ENCODE results near the gene PIP4K2A.

PIP4K2A gene

DNA sequence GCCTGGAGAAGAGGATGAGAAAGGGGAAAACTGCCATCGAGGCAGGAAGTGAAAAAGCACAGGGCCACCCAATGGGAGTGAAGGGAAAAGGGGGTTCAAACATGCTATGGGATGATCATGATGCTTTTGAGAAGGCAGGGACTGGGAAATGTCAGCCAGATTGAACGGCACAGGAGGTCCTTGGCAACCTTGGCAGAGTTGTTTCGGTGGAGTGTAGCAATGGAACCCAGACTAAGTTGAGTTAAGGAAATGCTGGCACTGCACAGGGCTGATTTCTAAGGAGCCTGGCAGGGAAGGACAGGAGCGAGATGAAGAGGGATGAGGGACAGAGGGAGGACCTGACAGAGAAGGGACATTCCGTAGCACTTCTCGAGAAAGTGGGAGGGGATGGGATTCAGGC, 101.4 kb downstream of the PIP4K2A start:
- Histone ChIP-seq H3K36me3 (ENCODE audit: insufficient read depth, low read length) (peaks cover 3% of the 10 kb centered on the region; the same call in 1 of the 2 replicates), H3K9me3 (ENCODE audit: control insufficient read depth, insufficient read depth, low read length) (no peaks in the 10 kb centered on the region; the same call in 1 of the 2 replicates), H3K9ac (ENCODE audit: low read depth, low read length) (no peak overlapping the region), H3K4me1 (ENCODE audit: insufficient read depth, low read length) (peaks cover 34% of the 10 kb centered on the region)

DNA sequence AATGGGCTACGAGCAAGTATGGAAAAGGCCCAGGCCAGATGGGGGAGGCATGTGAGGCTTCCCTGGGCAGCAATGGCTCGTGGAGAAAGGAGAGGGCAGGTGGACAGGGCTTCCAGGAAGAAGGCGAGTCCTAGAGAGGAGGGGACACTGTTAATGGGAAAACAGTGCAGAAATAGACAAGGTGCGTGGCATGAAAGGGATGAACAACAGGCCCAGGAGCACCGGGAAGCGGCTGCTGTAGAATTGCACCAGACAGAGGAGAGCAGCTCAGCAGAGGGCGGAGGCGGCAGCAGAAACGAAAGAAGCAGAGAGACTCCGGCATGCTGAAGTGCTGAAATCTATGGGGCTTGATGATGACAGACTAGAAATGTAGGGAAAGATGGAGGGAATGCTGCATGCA, 102.1 kb downstream of the PIP4K2A start:
- Histone ChIP-seq H3K36me3 (ENCODE audit: insufficient read depth, low read length) (peaks cover 3% of the 10 kb centered on the region; the same call in 1 of the 2 replicates), H3K9ac (ENCODE audit: low read depth, low read length) (no peak overlapping the region), H3K4me1 (ENCODE audit: insufficient read depth, low read length) (peaks cover 28% of the 10 kb centered on the region), H3K9me3 (ENCODE audit: control insufficient read depth, insufficient read depth, low read length) (no peaks in the 10 kb centered on the region; the same call in 1 of the 2 replicates)

DNA sequence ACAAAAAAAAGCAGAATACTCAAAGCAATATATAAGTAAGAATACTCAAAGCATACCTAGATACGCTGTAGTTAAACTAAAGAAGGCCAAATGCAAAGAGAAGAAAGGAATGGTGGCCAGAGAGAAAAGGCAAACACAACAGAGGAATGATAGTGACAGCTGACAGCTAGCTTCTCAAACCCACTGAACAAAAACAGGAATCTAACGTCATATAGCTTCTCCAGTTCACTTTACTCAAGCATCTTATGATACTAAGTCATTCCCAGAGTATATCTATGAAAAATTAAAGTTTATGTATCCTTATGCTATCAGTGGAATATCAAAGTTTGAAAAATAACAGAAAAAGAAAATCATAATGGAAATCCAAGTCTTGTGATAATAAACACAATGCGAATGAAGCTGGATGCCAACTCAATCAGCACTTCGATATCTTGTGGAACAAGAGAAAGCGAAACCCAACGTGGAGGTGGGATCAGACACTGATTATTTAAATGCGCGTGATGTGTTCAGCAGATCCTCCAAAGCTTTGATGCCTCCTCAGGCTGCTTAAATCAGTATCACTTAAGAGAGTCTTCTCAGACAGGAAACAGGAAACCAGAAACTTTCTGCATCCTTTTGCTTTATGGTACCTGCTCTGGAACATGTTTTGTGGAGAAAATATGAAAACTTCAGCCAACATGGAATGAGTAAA, 102.8 kb downstream of the PIP4K2A start:
- no peak overlapping the region for H3K9ac ChIP-seq (ENCODE audit: low read depth, low read length)
- H3K36me3 ChIP-seq (ENCODE audit: insufficient read depth, low read length), result peaks cover 3% of the 10 kb centered on the region; the same call in 1 of the 2 replicates
- peaks cover 26% of the 10 kb centered on the region for H3K4me1 ChIP-seq (ENCODE audit: insufficient read depth, low read length)
- H3K9me3 ChIP-seq (ENCODE audit: control insufficient read depth, insufficient read depth, low read length), result no peaks in the 10 kb centered on the region; the same call in 1 of the 2 replicates

DNA sequence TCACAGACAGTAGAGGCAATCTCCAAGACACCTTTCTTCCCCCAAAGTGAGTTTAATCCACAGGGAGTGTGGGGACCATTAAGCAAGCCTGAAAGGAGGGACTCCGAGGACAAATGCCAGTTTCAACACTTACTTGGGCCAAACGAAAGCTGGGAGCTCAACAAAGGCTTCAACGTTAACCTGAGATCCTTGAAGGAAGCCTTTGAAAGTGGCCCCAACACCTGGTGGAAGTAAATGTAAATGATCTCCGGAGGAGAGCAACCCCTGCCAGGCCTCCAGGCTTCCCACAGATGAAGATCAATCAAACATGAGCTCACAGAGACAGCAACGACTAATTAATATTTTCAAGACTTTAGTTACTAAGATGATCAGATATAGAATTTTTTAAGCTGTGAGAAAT, 103.8 kb downstream of the PIP4K2A start:
- peaks cover 18% of the 10 kb centered on the region for H3K4me1 ChIP-seq (ENCODE audit: insufficient read depth, low read length)
- no peak overlapping the region for H3K9ac ChIP-seq (ENCODE audit: low read depth, low read length)
- peaks cover 3% of the 10 kb centered on the region; the same call in 1 of the 2 replicates for H3K36me3 ChIP-seq (ENCODE audit: insufficient read depth, low read length)
- no peaks in the 10 kb centered on the region; the same call in 1 of the 2 replicates for H3K9me3 ChIP-seq (ENCODE audit: control insufficient read depth, insufficient read depth, low read length)

DNA sequence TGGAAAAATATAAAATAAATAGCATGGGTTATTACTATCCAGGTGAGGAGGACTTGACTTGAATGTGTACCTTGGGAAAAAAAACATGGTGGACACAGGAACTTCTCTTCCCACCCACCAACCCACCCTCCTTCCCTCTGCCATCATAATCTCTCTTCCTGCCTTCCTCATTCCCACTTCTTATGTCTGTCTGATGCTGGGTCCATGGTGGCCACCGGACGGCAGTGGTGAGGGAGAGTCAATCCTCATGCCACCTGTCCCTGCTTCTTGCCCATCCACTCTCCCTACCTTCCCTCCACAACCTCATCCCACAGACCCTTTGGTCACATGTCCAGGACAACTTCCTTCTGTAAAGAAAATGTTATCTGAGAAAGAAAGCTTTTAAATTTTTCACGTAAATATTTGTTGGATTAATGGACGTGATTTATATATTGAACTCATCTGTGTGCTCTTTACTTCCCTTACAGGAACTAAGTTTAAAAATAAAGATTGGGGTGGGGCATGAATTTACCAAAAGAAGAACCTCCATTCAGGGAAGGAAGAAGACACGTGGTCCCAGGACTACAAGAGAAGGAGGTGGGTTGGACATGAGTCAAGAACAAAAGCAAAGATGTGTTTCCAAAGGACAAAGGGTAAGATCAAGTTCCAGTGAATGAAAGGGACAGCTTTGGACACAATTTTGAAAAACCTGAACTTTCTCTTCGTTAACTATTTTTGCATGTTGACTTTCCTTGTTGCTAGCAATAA, 104.5 kb downstream of the PIP4K2A start:
- peaks cover 3% of the 10 kb centered on the region; the same call in 1 of the 2 replicates for H3K36me3 ChIP-seq (ENCODE audit: insufficient read depth, low read length)
- peaks cover 15% of the 10 kb centered on the region for H3K4me1 ChIP-seq (ENCODE audit: insufficient read depth, low read length)
- no peak overlapping the region for H3K9ac ChIP-seq (ENCODE audit: low read depth, low read length)
- no peaks in the 10 kb centered on the region; the same call in 1 of the 2 replicates for H3K9me3 ChIP-seq (ENCODE audit: control insufficient read depth, insufficient read depth, low read length)

DNA sequence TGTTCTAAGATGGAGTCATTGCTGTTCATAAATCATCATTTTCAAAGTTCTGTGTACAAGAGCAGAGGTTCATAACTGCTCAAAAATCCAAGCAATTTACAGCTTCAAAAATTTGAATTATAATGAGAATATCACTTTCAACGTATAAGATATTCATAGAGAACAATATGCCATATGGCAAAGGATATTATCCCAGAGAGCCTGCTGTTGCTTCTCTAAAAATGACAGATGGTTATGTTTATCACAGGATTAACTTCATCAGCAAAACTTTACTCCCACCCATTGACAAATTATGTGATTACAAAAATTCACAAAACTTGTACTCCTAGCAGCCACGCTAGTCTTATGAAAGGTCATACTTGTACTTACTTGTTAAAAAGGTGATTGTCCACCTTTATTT, 105.1 kb downstream of the PIP4K2A start:
- Histone ChIP-seq H3K36me3 (ENCODE audit: insufficient read depth, low read length) (peaks cover 3% of the 10 kb centered on the region; the same call in 1 of the 2 replicates), H3K9ac (ENCODE audit: low read depth, low read length) (no peak overlapping the region), H3K9me3 (ENCODE audit: control insufficient read depth, insufficient read depth, low read length) (no peaks in the 10 kb centered on the region; the same call in 1 of the 2 replicates), H3K4me1 (ENCODE audit: insufficient read depth, low read length) (peaks cover 9% of the 10 kb centered on the region)

DNA sequence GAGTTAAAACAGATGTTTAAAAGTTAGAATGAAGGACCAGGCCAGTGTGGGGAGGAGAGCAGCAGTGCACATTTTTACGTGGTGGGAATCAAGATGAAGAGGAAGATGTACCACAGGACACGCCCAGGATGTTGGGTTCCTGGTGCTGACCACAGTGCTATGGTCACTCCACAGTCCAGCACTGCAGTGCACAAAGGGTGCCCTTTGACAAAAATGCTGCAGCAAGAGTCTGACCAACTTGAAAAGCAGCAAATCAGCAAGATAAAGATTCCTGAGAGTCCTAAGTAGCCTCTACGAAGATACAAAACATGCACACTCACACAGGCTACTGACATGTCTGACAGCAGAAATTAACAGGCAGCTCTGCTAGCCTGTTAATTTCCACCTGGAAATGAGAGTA, 107.1 kb downstream of the PIP4K2A start:
- Histone ChIP-seq H3K36me3 (ENCODE audit: insufficient read depth, low read length) (peaks cover 5% of the 10 kb centered on the region; the same call in 1 of the 2 replicates), H3K4me1 (ENCODE audit: insufficient read depth, low read length) (no peaks in the 10 kb centered on the region), H3K9ac (ENCODE audit: low read depth, low read length) (no peak overlapping the region), H3K9me3 (ENCODE audit: control insufficient read depth, insufficient read depth, low read length) (no peaks in the 10 kb centered on the region; the same call in 1 of the 2 replicates)

DNA sequence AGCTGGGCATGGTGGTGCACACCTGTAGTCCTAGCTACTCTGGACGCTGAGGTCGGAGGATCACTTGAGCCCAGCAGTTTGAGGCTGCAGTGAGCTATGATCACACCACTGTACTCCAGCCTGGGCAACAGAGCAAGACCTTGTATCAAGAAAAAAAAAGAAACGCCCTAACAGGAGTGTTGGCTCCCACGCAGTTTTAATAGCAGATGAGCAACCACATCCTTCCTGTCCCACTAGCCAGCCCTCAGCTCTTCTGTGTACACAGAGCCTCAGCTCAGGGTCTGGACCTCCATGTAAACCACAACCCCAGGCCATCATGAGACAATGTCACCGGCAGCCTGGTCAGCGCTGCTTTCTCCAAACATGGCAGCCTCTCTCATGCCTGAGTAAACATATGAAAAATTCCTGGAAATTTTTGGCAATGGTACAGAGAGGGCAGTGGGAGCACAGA, 108.2 kb downstream of the PIP4K2A start:
- no peak overlapping the region for H3K9ac ChIP-seq (ENCODE audit: low read depth, low read length)
- H3K36me3 ChIP-seq (ENCODE audit: insufficient read depth, low read length), result peaks cover 5% of the 10 kb centered on the region; the same call in 1 of the 2 replicates
- no peaks in the 10 kb centered on the region; the same call in 1 of the 2 replicates for H3K9me3 ChIP-seq (ENCODE audit: control insufficient read depth, insufficient read depth, low read length)
- H3K4me1 ChIP-seq (ENCODE audit: insufficient read depth, low read length), result no peaks in the 10 kb centered on the region

DNA sequence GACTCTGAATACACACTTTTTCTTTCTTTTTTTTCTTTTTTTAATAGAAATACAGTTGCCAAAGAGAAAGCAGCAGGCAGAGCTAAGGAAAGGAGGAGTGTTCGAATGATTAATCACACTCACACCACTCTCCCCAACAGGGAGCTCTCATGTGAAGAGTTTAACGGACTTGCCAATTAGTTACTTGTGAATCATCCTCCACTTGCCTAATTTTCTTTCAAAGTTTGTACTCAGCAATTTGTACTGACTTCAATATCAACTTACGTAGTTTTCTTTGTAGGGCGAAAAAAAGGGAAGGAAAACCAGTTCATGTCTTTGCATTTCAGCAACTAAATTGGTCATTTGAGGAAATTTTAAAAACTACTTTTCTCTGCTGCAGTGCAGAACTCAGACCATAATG, 109.2 kb downstream of the PIP4K2A start:
- peaks cover 5% of the 10 kb centered on the region; the same call in 1 of the 2 replicates for H3K36me3 ChIP-seq (ENCODE audit: insufficient read depth, low read length)
- H3K9me3 ChIP-seq (ENCODE audit: control insufficient read depth, insufficient read depth, low read length), result no peaks in the 10 kb centered on the region
- H3K9ac ChIP-seq (ENCODE audit: low read depth, low read length), result no peak overlapping the region; the same call in 1 of the 2 replicates
- no peaks in the 10 kb centered on the region for H3K4me1 ChIP-seq (ENCODE audit: insufficient read depth, low read length)

DNA sequence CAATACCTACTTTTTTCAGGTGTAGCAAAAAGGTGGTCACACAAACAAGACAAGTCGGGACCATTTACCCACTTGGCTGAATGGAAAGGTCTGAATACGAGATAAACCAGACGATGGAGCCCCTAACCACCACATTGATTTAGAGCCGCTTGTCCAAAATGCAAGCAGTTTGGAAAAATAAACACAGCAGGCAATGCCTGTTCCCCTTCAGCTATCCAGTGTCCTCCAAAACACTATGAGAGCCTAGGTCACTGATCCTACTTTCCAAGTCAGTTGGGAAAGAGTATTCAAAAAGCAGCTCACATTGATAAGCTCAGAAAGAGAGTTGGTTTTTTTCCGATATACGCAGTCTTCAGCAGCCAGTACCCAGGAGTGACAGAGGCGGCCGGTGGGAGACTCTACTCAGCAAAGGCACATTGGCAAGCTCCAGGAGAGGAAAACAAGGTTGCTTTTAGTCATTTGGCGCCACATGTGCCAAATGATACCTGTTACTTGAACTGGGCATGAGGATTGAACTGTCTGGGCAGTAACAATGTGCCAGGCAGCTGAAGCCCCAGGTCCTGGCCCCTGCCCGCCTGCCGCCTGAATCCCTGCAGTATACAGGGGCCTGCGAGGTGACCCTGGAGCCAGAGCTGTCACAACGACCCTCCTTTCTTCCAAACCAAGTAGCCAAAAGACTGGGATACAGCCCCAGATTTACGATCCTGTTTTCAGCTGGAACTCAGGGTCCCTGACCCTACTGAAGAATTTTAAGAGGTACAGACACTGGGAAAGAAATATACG, 109.8 kb downstream of the PIP4K2A start:
- no peaks in the 10 kb centered on the region for H3K9me3 ChIP-seq (ENCODE audit: control insufficient read depth, insufficient read depth, low read length)
- H3K4me1 ChIP-seq (ENCODE audit: insufficient read depth, low read length), result no peaks in the 10 kb centered on the region
- H3K9ac ChIP-seq (ENCODE audit: low read depth, low read length), result no peak overlapping the region
- peaks cover 5% of the 10 kb centered on the region; the same call in 1 of the 2 replicates for H3K36me3 ChIP-seq (ENCODE audit: insufficient read depth, low read length)

DNA sequence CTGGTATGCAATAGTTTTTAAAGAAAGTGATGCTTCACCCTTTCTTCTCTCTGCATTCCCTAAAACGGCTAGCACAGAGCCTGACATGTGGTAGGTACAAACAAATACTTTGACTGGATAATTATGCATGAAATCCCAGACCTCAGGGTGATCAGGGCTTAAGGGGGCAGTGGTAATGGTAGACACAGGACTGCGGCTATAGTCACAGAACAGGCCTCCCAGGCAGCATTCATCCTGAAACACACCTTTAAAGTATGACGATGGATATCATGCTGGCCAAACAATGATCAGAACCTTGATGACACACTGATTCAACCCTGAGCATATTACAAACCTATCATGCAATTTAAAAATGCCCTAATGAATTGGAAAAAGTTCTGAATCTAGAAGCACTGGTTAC, 110.8 kb downstream of the PIP4K2A start:
- H3K9ac ChIP-seq (ENCODE audit: low read depth, low read length), result no peak overlapping the region
- no peaks in the 10 kb centered on the region for H3K9me3 ChIP-seq (ENCODE audit: control insufficient read depth, insufficient read depth, low read length)
- H3K36me3 ChIP-seq (ENCODE audit: insufficient read depth, low read length), result peaks cover 2% of the 10 kb centered on the region; the same call in 1 of the 2 replicates
- no peaks in the 10 kb centered on the region for H3K4me1 ChIP-seq (ENCODE audit: insufficient read depth, low read length)

DNA sequence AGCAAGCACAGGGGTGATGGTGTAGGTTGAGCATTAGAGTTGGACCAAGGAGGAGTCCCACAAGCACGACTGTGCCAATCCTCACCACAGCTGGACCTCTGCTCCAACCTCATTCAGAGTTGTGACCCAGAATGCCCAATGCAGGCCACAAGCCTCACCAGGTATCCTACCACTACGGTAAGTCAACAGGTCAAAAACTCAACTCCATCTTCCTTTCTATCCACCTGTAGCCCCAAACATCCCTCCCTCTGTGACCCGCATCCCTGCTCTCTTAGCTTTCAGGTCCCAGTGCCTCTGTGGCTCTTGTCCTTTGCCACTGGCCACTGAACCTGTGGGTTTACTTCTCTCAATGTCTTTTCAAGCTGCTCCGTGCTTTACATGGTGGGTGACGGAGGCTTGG, 112.8 kb downstream of the PIP4K2A start:
- Histone ChIP-seq H3K4me1 (ENCODE audit: insufficient read depth, low read length) (no peaks in the 10 kb centered on the region), H3K36me3 (ENCODE audit: insufficient read depth, low read length) (peaks cover 2% of the 10 kb centered on the region; the same call in 1 of the 2 replicates), H3K9ac (ENCODE audit: low read depth, low read length) (no peak overlapping the region), H3K9me3 (ENCODE audit: control insufficient read depth, insufficient read depth, low read length) (no peaks in the 10 kb centered on the region)

DNA sequence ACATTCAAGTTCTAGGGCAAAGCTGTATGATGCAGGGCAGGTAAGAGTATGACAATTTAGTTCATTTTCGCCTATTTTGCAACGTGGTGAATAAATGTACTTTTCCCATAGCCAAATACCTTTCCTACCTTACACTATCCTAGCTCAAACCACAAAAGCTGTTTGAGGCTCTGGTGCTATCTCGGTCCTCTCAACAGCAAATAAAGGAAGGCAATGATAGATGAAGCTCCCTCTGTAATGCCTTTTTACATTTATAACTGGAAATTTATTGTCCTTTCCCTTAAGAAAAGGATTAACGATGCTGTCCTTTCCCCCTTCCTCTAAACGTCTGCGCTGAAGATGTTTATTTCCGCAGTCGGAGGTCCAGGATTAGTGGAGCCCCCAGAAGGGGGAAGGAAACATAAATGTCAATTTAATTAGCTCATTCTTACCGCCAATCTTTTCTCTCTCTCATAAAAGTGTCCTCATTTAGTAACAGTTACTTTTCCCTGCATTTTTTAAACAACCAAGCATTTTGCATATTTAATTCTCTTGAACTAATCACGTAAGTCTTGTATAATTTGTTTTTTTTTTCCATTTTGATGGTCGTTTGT, 114.6 kb downstream of the PIP4K2A start:
- Histone ChIP-seq H3K4me1 (ENCODE audit: insufficient read depth, low read length) (no peaks in the 10 kb centered on the region), H3K36me3 (ENCODE audit: insufficient read depth, low read length) (peaks cover 2% of the 10 kb centered on the region; the same call in 1 of the 2 replicates), H3K9me3 (ENCODE audit: control insufficient read depth, insufficient read depth, low read length) (no peaks in the 10 kb centered on the region), H3K9ac (ENCODE audit: low read depth, low read length) (no peak overlapping the region)
